DND-41 (cell line): ENCODE results near the gene KLF16.

Source experiments
- EZH2 ChIP-seq: IDR thresholded peaks from 3 replicates; pipeline ENCODE4 v1.6.1; 2012; ENCODE audit warnings: borderline replicate concordance, low read depth, mild to moderate bottlenecking, moderate library complexity, low read length, inconsistent platforms; ENCODE audit not compliant: severe bottlenecking
- TF ChIP-seq, protein P1 (sequence below): IDR thresholded peaks from 2 replicates; pipeline ENCODE4 v1.5.1; 2012; ENCODE audit warnings: borderline replicate concordance, low read length, moderate library complexity, mild to moderate bottlenecking; ENCODE audit not compliant: poor library complexity, severe bottlenecking; ENCODE audit errors: extremely low read depth

DNA sequence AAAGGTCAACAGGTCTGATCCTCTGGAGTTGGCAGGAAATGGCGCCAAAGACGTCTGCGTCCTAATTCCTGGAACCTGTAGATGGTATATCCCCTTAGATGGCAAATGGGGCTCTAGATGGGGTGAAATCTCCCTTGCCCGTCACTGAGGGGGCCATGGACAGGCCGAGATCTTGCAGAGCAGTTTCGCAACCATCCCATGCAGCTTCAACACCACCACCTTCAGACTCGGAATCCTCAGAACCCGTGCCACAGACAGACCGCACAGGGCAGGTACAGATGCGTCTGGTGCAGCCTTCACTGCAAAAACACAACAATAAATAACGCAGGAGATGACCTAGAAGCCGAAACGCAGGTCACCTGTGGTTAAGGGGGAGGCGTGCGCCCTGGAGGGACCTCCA is 32.8 kb downstream of the KLF16 start:
- TF ChIP-seq, protein P1, sequence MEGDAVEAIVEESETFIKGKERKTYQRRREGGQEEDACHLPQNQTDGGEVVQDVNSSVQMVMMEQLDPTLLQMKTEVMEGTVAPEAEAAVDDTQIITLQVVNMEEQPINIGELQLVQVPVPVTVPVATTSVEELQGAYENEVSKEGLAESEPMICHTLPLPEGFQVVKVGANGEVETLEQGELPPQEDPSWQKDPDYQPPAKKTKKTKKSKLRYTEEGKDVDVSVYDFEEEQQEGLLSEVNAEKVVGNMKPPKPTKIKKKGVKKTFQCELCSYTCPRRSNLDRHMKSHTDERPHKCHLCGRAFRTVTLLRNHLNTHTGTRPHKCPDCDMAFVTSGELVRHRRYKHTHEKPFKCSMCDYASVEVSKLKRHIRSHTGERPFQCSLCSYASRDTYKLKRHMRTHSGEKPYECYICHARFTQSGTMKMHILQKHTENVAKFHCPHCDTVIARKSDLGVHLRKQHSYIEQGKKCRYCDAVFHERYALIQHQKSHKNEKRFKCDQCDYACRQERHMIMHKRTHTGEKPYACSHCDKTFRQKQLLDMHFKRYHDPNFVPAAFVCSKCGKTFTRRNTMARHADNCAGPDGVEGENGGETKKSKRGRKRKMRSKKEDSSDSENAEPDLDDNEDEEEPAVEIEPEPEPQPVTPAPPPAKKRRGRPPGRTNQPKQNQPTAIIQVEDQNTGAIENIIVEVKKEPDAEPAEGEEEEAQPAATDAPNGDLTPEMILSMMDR = no peak
- no peak for TF ChIP-seq EZH2
